Astrocyte (in vitro differentiated cells and primary cell): ENCODE data around the gene TAS2R3. TPM values are rescaled to one million over a fixed set of nuclear protein-coding genes. Genes with fewer than 3 reads are reported as not detected.

ENCODE experiments used
- DNase-seq: peaks from one replicate; pipeline ENCODE4 v3.0.0-alpha.2; 2010; ENCODE audit warnings: low read depth
- FAIRE-seq: peaks from 2 replicates; lab custom pipeline; 2011; peaks lifted over from hg19 to GRCh38; lab: Jason Lieb, UNC
- H2AFZ ChIP-seq: 2 replicates; pipeline ENCODE4 v1.6.0; 2012; ENCODE audit warnings: low read depth, low read length, inconsistent platforms
- H3K27ac ChIP-seq: 2 replicates; pipeline ENCODE4 v1.5.1; 2011; ENCODE audit warnings: low read depth, low read length, inconsistent platforms
- H3K27me3 ChIP-seq: 2 replicates; pipeline ENCODE4 v1.6.0; 2011; ENCODE audit warnings: low read length, inconsistent platforms; ENCODE audit not compliant: insufficient read depth
- H3K36me3 ChIP-seq: 2 replicates; pipeline ENCODE4 v1.5.1; 2011; ENCODE audit warnings: low read length, inconsistent platforms; ENCODE audit not compliant: insufficient read depth
- H3K4me1 ChIP-seq: 2 replicates; pipeline ENCODE4 v1.5.1; 2011; ENCODE audit warnings: low read length, inconsistent platforms; ENCODE audit not compliant: insufficient read depth
- H3K4me2 ChIP-seq: 2 replicates; pipeline ENCODE4 v1.6.0; 2012; ENCODE audit warnings: low read length, inconsistent platforms
- H3K4me3 ChIP-seq: 2 replicates; pipeline ENCODE4 v1.5.1; 2011; ENCODE audit warnings: low read depth, mild to moderate bottlenecking, low read length, inconsistent platforms; ENCODE audit not compliant: insufficient read depth
- H3K79me2 ChIP-seq: 2 replicates; pipeline ENCODE4 v1.6.0; 2012; ENCODE audit warnings: mild to moderate bottlenecking, low read length, inconsistent platforms; ENCODE audit not compliant: insufficient read depth
- H3K9ac ChIP-seq: 2 replicates; pipeline ENCODE4 v1.6.0; 2012; ENCODE audit warnings: mild to moderate bottlenecking, low read length, inconsistent platforms
- H3K9me3 ChIP-seq: 2 replicates; pipeline ENCODE4 v1.5.1; 2012; ENCODE audit warnings: low read depth, mild to moderate bottlenecking, low read length, inconsistent platforms; ENCODE audit not compliant: insufficient read depth
- H4K20me1 ChIP-seq: 2 replicates; pipeline ENCODE4 v1.6.0; 2012; ENCODE audit warnings: low read length, inconsistent platforms; ENCODE audit not compliant: insufficient read depth
- H3K27ac Mint-ChIP-seq: one replicate; pipeline ENCODE4 v1.8.0; 2021; ENCODE audit warnings: mild to moderate bottlenecking, mixed read lengths; ENCODE audit not compliant: unreplicated experiment
- H3K27me3 Mint-ChIP-seq: one replicate; pipeline ENCODE4 v1.8.0; 2021; ENCODE audit warnings: low read depth, mixed read lengths; ENCODE audit not compliant: unreplicated experiment
- H3K36me3 Mint-ChIP-seq: one replicate; pipeline ENCODE4 v1.8.0; 2021; ENCODE audit warnings: low read depth, mixed read lengths; ENCODE audit not compliant: unreplicated experiment
- H3K4me1 Mint-ChIP-seq: one replicate; pipeline ENCODE4 v1.8.0; 2021; ENCODE audit warnings: low read depth, mixed read lengths; ENCODE audit not compliant: unreplicated experiment
- H3K4me3 Mint-ChIP-seq: one replicate; pipeline ENCODE4 v1.8.0; 2021; ENCODE audit warnings: mild to moderate bottlenecking, moderate library complexity, mixed read lengths; ENCODE audit not compliant: unreplicated experiment
- H3K9me3 Mint-ChIP-seq: one replicate; pipeline ENCODE4 v1.8.0; 2021; ENCODE audit warnings: mild to moderate bottlenecking, mixed read lengths; ENCODE audit not compliant: unreplicated experiment
- CTCF ChIP-seq: IDR thresholded peaks from 2 replicates; pipeline ENCODE4 v1.5.1; 2011; ENCODE audit warnings: low read depth, mild to moderate bottlenecking, inconsistent platforms, low read length, moderate library complexity; ENCODE audit not compliant: insufficient read depth
- EZH2 ChIP-seq: IDR thresholded peaks from 2 replicates; pipeline ENCODE4 v1.6.1; 2012; ENCODE audit warnings: mild to moderate bottlenecking, low read length, inconsistent platforms; ENCODE audit not compliant: insufficient read depth
- total RNA-seq: library from RNA; stranded (reverse); gene quantifications from 2 replicates; pipeline ENCODE4 v1.2.1, GENCODE V29; 2021

Gene TAS2R3
- total RNA-seq, 1 donor from 2014 or later: 1.00 TPM

- H3K27me3 Mint-ChIP-seq: peaks cover 7% of the 10 kb centered on the region
- H3K4me1 Mint-ChIP-seq: no peaks in the 10 kb centered on the region
- Histone ChIP-seq H3K4me3 (no peak overlapping the region), H3K4me1 (no peaks in the 10 kb centered on the region), H3K79me2 (no peaks in the 10 kb centered on the region), H4K20me1 (no peaks in the 10 kb centered on the region), H3K36me3 (no peaks in the 10 kb centered on the region), H3K9me3 (no peaks in the 10 kb centered on the region), H3K27ac (no peak overlapping the region), H2AFZ (no peak overlapping the region), H3K9ac (no peak overlapping the region), H3K4me2 (no peak overlapping the region), H3K27me3 (no peaks in the 10 kb centered on the region)
- no peak overlapping the region for H3K4me3 Mint-ChIP-seq
- no peak for TF ChIP-seq CTCF
- no peak for FAIRE-seq
- no peak for DNase-seq
- H3K27ac Mint-ChIP-seq: no peak overlapping the region
- no peaks in the 10 kb centered on the region for H3K9me3 Mint-ChIP-seq
- no peaks in the 10 kb centered on the region for H3K36me3 Mint-ChIP-seq
These were observed 47.9 kb upstream of the TAS2R3 start for GRCh38 chr7:141715794-141716689.

DNA sequence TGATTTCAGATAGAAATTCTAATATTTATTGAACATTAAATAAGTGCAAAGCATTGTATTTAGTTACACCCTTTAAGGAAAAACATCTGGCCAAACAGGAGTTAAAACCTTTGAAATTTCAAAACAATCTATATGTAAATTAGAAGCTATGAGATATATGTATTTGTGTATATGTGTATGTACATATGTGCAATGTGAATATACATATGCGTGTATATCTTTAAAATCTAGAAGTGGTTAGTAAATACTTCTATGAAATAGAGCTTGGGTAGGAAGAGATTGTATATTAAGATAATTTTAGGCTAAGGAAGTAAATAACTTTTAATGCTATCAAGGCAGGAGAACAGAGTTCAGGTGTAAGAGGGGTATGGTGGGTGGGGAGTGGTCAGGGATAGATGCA, 46.4 kb upstream of the TAS2R3 start:
- Histone ChIP-seq H3K4me3 (no peak overlapping the region), H3K79me2 (no peaks in the 10 kb centered on the region), H3K4me2 (no peak overlapping the region), H3K27ac (no peak overlapping the region), H3K36me3 (no peaks in the 10 kb centered on the region), H2AFZ (no peak overlapping the region), H3K4me1 (no peaks in the 10 kb centered on the region), H4K20me1 (no peaks in the 10 kb centered on the region), H3K9ac (no peak overlapping the region), H3K27me3 (no peaks in the 10 kb centered on the region), H3K9me3 (no peaks in the 10 kb centered on the region)
- TF ChIP-seq CTCF (no peak), EZH2 (no peak)
- peaks cover 5% of the 10 kb centered on the region for H3K27me3 Mint-ChIP-seq
- no peak overlapping the region for H3K27ac Mint-ChIP-seq
- no peak for DNase-seq
- no peaks in the 10 kb centered on the region for H3K36me3 Mint-ChIP-seq
- H3K4me3 Mint-ChIP-seq: no peak overlapping the region
- no peak for FAIRE-seq
- no peaks in the 10 kb centered on the region for H3K4me1 Mint-ChIP-seq
- H3K9me3 Mint-ChIP-seq: no peaks in the 10 kb centered on the region

GRCh38 chr7:141722529-141722928, 41.4 kb upstream of the TAS2R3 start:
- no peaks in the 10 kb centered on the region for H3K9me3 ChIP-seq
- Mint-ChIP-seq H3K4me3 (no peak overlapping the region), H3K27me3 (no peaks in the 10 kb centered on the region), H3K4me1 (no peaks in the 10 kb centered on the region), H3K27ac (no peak overlapping the region), H3K36me3 (no peaks in the 10 kb centered on the region), H3K9me3 (no peaks in the 10 kb centered on the region)
- TF ChIP-seq EZH2 (no peak), CTCF (no peak)
- no peaks in the 10 kb centered on the region for H3K36me3 ChIP-seq
- H3K27ac ChIP-seq: no peak overlapping the region
- H3K9ac ChIP-seq: no peak overlapping the region
- DNase-seq (no peak), FAIRE-seq (no peak)
- no peak overlapping the region for H2AFZ ChIP-seq
- H3K79me2 ChIP-seq: no peaks in the 10 kb centered on the region
- no peak overlapping the region for H3K4me3 ChIP-seq
- no peaks in the 10 kb centered on the region for H3K27me3 ChIP-seq
- H4K20me1 ChIP-seq: no peaks in the 10 kb centered on the region
- no peak overlapping the region for H3K4me2 ChIP-seq
- no peaks in the 10 kb centered on the region for H3K4me1 ChIP-seq
